CD1c-positive myeloid dendritic cell (primary cell): ENCODE results near the gene CUL5.
"Not testable (repeated sequence)": the region's sequence is repeated elsewhere in the genome, so short reads cannot be mapped to it uniquely, and the experiment has no call there.

ENCODE experiments used
- DNase-seq: peaks from one replicate; pipeline ENCODE4 v3.0.0-alpha.2; 2016; ENCODE audit errors: extremely low spot score

The CUL5 gene

GRCh38 chr11:108019870-108020540 lies 11.3 kb downstream of the CUL5 start:
- DNase-seq, result no peak

DNA sequence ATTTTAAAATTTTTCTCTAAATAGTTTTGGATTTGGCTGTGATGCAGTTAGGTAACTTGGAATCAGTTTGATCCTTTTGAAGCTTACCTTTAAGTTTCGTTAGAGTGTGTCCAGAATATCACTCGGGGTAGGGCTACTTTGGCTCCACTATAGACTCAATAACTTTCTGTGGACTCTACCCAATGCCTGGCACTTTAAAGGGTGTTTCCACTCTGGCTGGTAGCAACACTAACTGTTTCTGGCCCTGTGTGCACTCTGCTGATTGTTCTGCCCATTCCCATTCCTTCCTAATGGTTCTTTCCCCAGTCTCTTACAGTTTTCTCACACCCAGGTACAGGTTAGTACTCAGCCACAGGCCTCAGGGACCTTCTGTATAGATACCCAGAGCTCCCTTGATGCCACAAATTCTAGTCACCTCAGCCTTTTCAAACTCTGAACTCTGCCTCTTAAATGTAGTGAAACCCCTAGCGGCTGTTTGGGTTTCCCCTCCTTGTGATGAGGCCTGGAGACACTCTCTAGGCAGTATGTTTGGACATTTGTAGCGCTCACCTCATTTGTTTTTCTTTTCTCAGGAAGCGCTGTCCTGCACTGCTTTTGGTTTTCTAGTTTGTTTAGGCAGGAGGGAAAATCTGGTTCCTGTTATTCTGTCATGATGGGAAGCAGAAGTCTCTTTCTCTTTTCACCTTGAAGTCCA lies 16.8 kb downstream of the CUL5 start:
- DNase-seq, result no peak

GRCh38 chr11:108027057-108027456 lies 18.4 kb downstream of the CUL5 start:
- DNase-seq, result no peak

DNA sequence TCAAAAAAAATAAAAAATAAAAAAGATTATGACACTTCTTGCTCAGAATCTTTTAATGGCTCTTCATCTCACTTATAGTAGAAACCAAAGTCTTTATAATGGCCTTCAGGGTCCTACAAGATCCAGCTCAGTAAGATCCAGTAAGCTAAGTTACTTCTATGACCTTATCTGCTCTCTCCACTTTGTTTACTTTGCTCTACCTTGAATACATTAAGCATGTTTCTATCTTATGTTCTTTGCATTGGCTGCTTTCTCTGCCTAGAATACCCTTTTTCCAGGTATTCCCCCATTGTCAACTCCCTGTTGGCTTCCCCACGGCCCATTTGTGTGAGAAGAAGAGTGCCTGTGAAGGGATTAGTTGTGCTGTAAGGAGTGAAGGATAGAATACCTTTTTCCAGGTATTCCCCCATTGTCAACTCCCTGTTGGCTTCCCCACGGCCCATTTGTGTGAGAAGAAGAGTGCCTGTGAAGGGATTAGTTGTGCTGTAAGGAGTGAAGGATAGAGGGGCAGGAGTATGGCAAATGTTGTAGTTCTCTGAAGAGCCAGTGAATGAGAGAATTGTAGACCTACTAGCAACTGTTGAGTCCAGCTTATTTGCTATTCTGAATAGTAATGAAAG lies 20.2 kb downstream of the CUL5 start:
- not testable (repeated sequence) for DNase-seq

- DNase-seq, result not testable (repeated sequence)
Measured at GRCh38 chr11:108031604-108032003, 22.9 kb downstream of the CUL5 start.

GRCh38 chr11:108032800-108033199 lies 24.1 kb downstream of the CUL5 start:
- DNase-seq, result no peak

DNA sequence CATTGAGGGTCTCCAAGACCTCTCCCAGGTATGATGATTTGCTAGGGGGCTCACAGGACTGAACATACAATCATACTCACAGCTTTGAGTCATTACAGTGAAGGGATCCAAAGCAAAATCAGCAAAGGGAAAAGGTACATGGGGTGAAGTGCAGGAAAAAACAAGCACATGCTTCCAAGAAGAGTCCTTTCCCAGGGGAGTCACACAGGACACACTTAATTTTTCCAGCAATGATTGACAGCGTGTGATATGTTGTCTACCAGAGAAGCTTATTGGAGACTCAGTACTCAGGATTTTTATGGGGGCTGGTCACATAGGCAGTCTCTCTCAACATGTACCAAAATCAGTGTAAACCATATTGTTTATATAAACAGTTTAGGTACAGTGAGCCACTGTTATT lies 25.3 kb downstream of the CUL5 start:
- DNase-seq, result no peak

GRCh38 chr11:108034952-108035351 lies 26.3 kb downstream of the CUL5 start:
- DNase-seq, result no peak

- no peak for DNase-seq
Measured at GRCh38 chr11:108035690-108036089, 27.0 kb downstream of the CUL5 start.

GRCh38 chr11:108037211-108037610 lies 28.5 kb downstream of the CUL5 start:
- no peak for DNase-seq

DNA sequence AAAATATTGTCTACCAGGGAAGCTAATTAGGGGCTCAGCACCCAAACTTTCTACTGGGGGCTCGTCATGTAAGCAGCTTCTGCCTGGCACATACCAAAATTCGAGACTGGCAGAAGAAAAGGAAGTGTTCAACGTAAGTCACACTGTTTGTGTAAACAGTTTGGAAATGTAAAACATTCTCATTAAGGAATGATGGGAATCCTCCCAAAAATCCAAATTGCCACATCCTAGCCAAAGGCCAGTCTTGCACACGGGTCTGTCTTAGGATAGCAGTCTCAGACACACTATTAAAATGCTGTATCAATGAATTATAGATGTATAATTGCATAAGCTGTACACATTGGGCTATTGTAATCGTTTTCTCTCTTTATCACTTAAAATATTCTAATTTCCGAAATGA lies 28.9 kb downstream of the CUL5 start:
- no peak for DNase-seq

DNA sequence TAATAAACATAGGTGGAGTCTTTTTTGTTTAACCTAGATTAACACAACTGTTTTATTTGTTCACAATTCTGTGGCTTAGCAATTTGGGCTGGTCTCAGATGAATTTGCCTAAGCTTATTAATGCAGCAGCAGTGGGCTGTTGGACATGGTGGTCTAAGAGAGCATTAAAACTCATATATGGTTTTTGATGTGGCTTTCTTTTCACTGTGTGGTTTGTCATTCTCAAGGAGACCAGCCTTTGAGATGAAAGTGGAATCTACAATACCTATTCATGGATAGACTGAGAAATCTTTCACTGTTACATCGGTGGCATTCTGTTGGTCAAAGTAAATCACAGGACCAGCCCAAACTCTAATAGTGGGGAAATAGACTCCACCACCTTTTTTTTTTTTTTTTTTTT lies 39.6 kb downstream of the CUL5 start:
- DNase-seq, result no peak

- no peak for DNase-seq
Measured at GRCh38 chr11:108062336-108062735, 53.6 kb downstream of the CUL5 start.

DNA sequence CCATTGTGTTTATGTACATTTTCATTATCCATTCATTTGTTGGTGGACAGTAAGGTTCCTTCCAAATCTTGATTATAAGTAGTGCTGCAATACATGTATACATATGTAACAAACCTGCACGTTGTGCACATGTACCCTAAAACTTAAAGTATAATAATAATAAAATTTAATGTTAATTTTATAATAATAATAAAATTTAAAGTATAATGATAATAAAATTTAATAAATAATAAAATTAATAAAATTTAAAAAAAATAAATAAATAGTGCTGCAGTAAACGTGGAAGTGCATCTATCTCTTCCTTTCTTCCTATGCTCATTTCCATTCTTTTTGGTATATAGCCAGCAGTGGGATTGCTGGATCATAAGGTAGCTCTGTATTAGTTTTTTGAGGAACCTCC lies 54.7 kb downstream of the CUL5 start:
- no peak for DNase-seq

- no peak for DNase-seq
Measured at GRCh38 chr11:108069947-108070346, 61.2 kb downstream of the CUL5 start.

DNA sequence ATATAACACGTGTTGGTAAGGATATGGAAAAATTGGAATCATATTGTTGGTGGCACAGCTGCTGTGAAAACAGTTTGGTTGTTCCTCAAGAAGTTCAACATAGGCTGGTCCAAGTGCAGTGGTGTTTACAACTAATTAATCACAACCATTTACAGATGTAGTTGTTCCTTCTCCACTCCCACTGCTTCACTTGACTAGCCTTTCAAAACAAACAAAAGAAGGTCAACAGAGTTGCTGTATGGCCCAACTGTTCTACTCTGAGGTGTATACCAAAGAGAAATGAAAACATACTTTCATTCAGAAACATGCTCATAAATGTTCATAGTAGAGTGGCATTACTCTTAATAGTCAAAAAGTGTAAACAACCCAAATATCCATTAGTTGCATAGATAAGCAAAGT lies 76.1 kb downstream of the CUL5 start:
- no peak for DNase-seq

- no peak for DNase-seq
Measured at GRCh38 chr11:108085672-108086071, 77.0 kb downstream of the CUL5 start.

- DNase-seq, result no peak
Measured at GRCh38 chr11:108092134-108092533, 83.4 kb downstream of the CUL5 start.

- DNase-seq, result no peak
Measured at GRCh38 chr11:108093128-108093904, 84.6 kb downstream of the CUL5 start.

DNA sequence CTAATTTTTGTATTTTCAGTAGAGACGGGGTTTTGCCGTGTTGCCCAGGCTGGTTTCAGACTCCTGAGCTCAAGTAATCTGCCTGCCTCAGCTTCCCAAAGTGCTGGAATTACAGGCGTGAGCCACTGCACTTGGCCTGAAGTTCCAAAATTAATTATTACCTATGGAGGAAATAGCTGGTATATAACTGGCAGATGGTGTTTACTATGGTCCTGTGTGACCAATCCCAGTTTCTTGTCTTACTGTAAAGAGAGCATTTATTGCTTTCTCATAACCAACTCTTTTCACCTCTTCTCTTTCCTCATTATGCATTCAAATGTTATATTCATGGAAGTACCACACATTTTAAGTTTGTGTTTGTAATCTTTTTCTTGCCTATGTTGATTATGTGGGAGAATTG lies 88.5 kb downstream of the CUL5 start:
- no peak for DNase-seq

GRCh38 chr11:108101090-108101775 lies 92.5 kb downstream of the CUL5 start:
- no peak for DNase-seq

GRCh38 chr11:108111126-108111525 lies 102.4 kb downstream of the CUL5 start:
- no peak for DNase-seq
